ENCODE results near the gene PORCN. TPM values are rescaled to one million over a fixed set of nuclear protein-coding genes. Genes with fewer than 3 reads are reported as not detected.

The PORCN gene
- total RNA-seq, 1 experiment from 2014 or later = 12.9 TPM

DNA sequence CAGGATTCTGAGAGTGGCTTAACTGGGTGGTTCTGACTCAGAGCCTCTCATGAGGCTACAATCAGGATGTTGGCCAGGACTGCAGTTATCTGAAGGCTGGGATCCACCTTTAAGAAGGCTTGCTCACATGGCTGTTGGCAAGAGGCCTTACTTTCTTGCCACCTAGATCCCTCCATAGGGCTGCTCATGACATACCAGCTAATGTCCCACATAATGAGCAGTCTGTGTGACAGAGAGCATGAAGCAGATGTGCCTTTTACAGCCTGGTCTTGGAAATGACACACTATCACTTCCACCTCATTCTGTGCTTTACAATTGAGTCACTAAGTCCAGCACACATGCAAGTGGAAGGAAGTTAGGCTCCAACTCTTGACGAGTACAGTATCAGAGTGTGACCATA is 61.2 kb downstream of the PORCN start:
- ATAC-seq (no peak), DNase-seq (ENCODE audit: low read depth, low spot score) (no peak)
- H3K4me2 ChIP-seq (ENCODE audit: low read length) = no peak overlapping the region
- peaks cover 0 to under 1% of the 10 kb centered on the region in 2 experiments; a peak in 1 of 4 replicates for H3K36me3 ChIP-seq (ENCODE audit: control insufficient read depth in 1 of 2, insufficient read depth in 2 of 2, low read length in 2 of 2)
- BruUV-seq (replicated peaks) = no TSS peak
- no peaks in the 10 kb centered on the region for H3K27me3 ChIP-seq (ENCODE audit: insufficient read depth, low read length)
- no peak overlapping the region for H3K9ac ChIP-seq (ENCODE audit: low read length)
- H3K4me3 ChIP-seq (replicated peaks in 1 of 2; ENCODE audit: low read depth in 1 of 2, low read length in 2 of 2) = no peak overlapping the region
- POLR2A ChIA-PET = no interaction called here
- no peak overlapping the region for H2AFZ ChIP-seq (ENCODE audit: low read depth, low read length, poor library complexity, severe bottlenecking)
- CTCF ChIA-PET = no interaction called here
- no peak overlapping the region for H3K27ac ChIP-seq (ENCODE audit: low read depth, low read length)
- RAD21 ChIA-PET (ENCODE audit: low non-redundant PET in 1 of 2, low total read pairs in 2 of 2, uncharacterized antibody in 2 of 2, unreplicated experiment in 2 of 2) = no interaction called here
- no peaks in the 10 kb centered on the region for H3K9me2 ChIP-seq (ENCODE audit: insufficient read depth)
- peaks cover 2% of the 10 kb centered on the region for H3K79me2 ChIP-seq (ENCODE audit: insufficient read depth, low read length)
- no peak for TF ChIP-seq SRF (IDR thresholded peaks at IDR 0.05; ENCODE audit: low read depth)
- H3K4me1 ChIP-seq (ENCODE audit: control insufficient read depth in 1 of 2, insufficient read depth in 2 of 2, low read length in 2 of 2) = peaks cover 0 to 4% of the 10 kb centered on the region in 2 experiments; a peak in 1 of 4 replicates
- H3K9me3 ChIP-seq (ENCODE audit: control insufficient read depth in 1 of 2, insufficient read depth in 1 of 2, low read depth in 1 of 2, low read length in 2 of 2) = no peaks in the 10 kb centered on the region
- H4K20me1 ChIP-seq (ENCODE audit: insufficient read depth) = no peaks in the 10 kb centered on the region
- intact Hi-C loops (cut with micrococcal nuclease) = loop anchor here (10.0 kb wide), 1 partner anchor 95 kb away; the partner anchor contains the start of genes FTSJ1 and SLC38A5

Other genes with a start within 250 kb of the PORCN start
- not detected for gene SSX3, start 152.3 kb upstream of the PORCN start, total RNA-seq (2021; ENCODE audit: unreplicated experiment)
- gene SSX4, start 125.5 kb upstream of the PORCN start, total RNA-seq (2021; ENCODE audit: unreplicated experiment) = not detected
- not detected for gene SSX4B, start 97.0 kb upstream of the PORCN start, total RNA-seq (2021; ENCODE audit: unreplicated experiment)
- gene SLC38A5, start 38.7 kb upstream of the PORCN start, total RNA-seq (2021; ENCODE audit: unreplicated experiment) = 54.6 TPM
- 64.9 TPM for gene FTSJ1, start 32.8 kb upstream of the PORCN start, total RNA-seq (2021; ENCODE audit: unreplicated experiment)
- gene EBP, start 12.8 kb downstream of the PORCN start, total RNA-seq (2021; ENCODE audit: unreplicated experiment) = 93.8 TPM
- 10.5 TPM for gene TBC1D25, start 30.7 kb downstream of the PORCN start, total RNA-seq (2021; ENCODE audit: unreplicated experiment)
- 233 TPM for gene RBM3, start 65.5 kb downstream of the PORCN start, total RNA-seq (2021; ENCODE audit: unreplicated experiment)
- 54.0 TPM for gene WDR13, start 88.5 kb downstream of the PORCN start, total RNA-seq (2021; ENCODE audit: unreplicated experiment)
- 0.84 TPM for gene WAS, start 174.8 kb downstream of the PORCN start, total RNA-seq (2021; ENCODE audit: unreplicated experiment)
- 16.3 TPM for gene SUV39H1, start 187.7 kb downstream of the PORCN start, total RNA-seq (2021; ENCODE audit: unreplicated experiment)